ENCODE data around the gene ATP13A2. TPM values are rescaled to one million over a fixed set of nuclear protein-coding genes. Genes with fewer than 3 reads are reported as not detected.

ATP13A2 gene
- total RNA-seq, 1 experiment from 2014 or later: 48.4 TPM

- H3K4me3 ChIP-seq (ENCODE audit: low read length): no peak overlapping the region
- no peaks in the 10 kb centered on the region for H3K36me3 ChIP-seq (ENCODE audit: low read depth, low read length)
- H3K4me2 ChIP-seq (ENCODE audit: low read length): no peak overlapping the region
- H3K9me3 ChIP-seq (ENCODE audit: low read length): no peaks in the 10 kb centered on the region
- no peaks in the 10 kb centered on the region for H3K4me1 ChIP-seq (ENCODE audit: insufficient read depth, low read length)
- no peak for ATAC-seq
- no peaks in the 10 kb centered on the region for H3K79me2 ChIP-seq (ENCODE audit: low read length)
- H3F3A ChIP-seq (ENCODE audit: low read length, unreplicated experiment): no peaks in the 10 kb centered on the region
- H3K27ac ChIP-seq (ENCODE audit: low read length): no peak overlapping the region
- no peak for DNase-seq
- no peak overlapping the region for H3K9ac ChIP-seq (ENCODE audit: low read length)
- intact Hi-C loops (cut with micrococcal nuclease): no loop called here
- TF ChIP-seq EZH2 (IDR thresholded peaks at IDR 0.05; ENCODE audit: low read length, unreplicated experiment): no peak
- TF ChIP-seq, protein P1, sequence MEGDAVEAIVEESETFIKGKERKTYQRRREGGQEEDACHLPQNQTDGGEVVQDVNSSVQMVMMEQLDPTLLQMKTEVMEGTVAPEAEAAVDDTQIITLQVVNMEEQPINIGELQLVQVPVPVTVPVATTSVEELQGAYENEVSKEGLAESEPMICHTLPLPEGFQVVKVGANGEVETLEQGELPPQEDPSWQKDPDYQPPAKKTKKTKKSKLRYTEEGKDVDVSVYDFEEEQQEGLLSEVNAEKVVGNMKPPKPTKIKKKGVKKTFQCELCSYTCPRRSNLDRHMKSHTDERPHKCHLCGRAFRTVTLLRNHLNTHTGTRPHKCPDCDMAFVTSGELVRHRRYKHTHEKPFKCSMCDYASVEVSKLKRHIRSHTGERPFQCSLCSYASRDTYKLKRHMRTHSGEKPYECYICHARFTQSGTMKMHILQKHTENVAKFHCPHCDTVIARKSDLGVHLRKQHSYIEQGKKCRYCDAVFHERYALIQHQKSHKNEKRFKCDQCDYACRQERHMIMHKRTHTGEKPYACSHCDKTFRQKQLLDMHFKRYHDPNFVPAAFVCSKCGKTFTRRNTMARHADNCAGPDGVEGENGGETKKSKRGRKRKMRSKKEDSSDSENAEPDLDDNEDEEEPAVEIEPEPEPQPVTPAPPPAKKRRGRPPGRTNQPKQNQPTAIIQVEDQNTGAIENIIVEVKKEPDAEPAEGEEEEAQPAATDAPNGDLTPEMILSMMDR (conservative IDR thresholded peaks at IDR 0.05; ENCODE audit: low read depth, low read length): no peak
- no peak for TF ChIP-seq EZH2phosphoT487 (IDR thresholded peaks at IDR 0.05; ENCODE audit: borderline replicate concordance, low read length)
- no peak overlapping the region for H2AFZ ChIP-seq (ENCODE audit: low read length)
- ChIA-PET POLR2A (ENCODE audit: unreplicated experiment) (no interaction called here), CTCF (no interaction called here)
- no peaks in the 10 kb centered on the region for H3K9me2 ChIP-seq (replicated peaks; ENCODE audit: low read length)
- no peaks in the 10 kb centered on the region for H4K20me1 ChIP-seq (ENCODE audit: low read length)
- no TSS peak for BruUV-seq (replicated peaks)
- no peaks in the 10 kb centered on the region for H3K27me3 ChIP-seq (ENCODE audit: low read length)
These were observed 42.6 kb downstream of the ATP13A2 start for GRCh38 chr1:16969057-16969611.

DNA sequence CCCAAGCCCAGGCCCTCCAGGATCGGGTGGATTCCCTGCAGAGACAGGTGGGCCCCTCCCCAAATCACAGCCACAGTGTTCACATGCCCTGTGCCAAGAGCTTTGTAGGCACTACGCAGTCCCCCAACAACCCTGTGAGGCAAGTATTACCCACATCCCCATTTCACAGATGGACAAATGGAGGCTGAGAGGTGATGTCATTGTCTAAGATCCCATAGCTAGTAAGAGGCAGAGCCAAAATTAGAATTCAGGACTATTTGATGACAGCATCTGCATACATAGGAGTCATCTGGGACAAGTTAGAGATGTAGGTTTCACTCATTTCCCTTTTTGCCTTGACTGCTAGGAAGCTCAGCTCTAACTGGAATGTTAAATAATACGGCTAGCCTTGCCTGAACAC is 43.4 kb downstream of the ATP13A2 start:
- CTCF ChIA-PET: no interaction called here
- H4K20me1 ChIP-seq (ENCODE audit: low read length): no peaks in the 10 kb centered on the region
- no peak overlapping the region for H2AFZ ChIP-seq (ENCODE audit: low read length)
- H3K4me3 ChIP-seq (ENCODE audit: low read length): no peak overlapping the region
- intact Hi-C loops (cut with micrococcal nuclease): no loop called here
- no peaks in the 10 kb centered on the region for H3K79me2 ChIP-seq (ENCODE audit: low read length)
- DNase-seq (no peak), ATAC-seq (no peak)
- no peaks in the 10 kb centered on the region for H3K36me3 ChIP-seq (ENCODE audit: low read depth, low read length)
- POLR2A ChIA-PET (ENCODE audit: unreplicated experiment): no interaction called here
- H3K9me3 ChIP-seq (ENCODE audit: low read length): no peaks in the 10 kb centered on the region
- TF ChIP-seq, protein P1 (conservative IDR thresholded peaks at IDR 0.05; ENCODE audit: low read depth, low read length): no peak
- TF ChIP-seq EZH2phosphoT487 (IDR thresholded peaks at IDR 0.05; ENCODE audit: borderline replicate concordance, low read length) (no peak), EZH2 (IDR thresholded peaks at IDR 0.05; ENCODE audit: low read length, unreplicated experiment) (no peak)
- no peak overlapping the region for H3K4me2 ChIP-seq (ENCODE audit: low read length)
- no TSS peak for BruUV-seq (replicated peaks)
- H3K9ac ChIP-seq (ENCODE audit: low read length): no peak overlapping the region
- H3K9me2 ChIP-seq (replicated peaks; ENCODE audit: low read length): no peaks in the 10 kb centered on the region
- H3F3A ChIP-seq (ENCODE audit: low read length, unreplicated experiment): no peaks in the 10 kb centered on the region
- no peak overlapping the region for H3K27ac ChIP-seq (ENCODE audit: low read length)
- H3K27me3 ChIP-seq (ENCODE audit: low read length): no peaks in the 10 kb centered on the region
- H3K4me1 ChIP-seq (ENCODE audit: insufficient read depth, low read length): no peaks in the 10 kb centered on the region

DNA sequence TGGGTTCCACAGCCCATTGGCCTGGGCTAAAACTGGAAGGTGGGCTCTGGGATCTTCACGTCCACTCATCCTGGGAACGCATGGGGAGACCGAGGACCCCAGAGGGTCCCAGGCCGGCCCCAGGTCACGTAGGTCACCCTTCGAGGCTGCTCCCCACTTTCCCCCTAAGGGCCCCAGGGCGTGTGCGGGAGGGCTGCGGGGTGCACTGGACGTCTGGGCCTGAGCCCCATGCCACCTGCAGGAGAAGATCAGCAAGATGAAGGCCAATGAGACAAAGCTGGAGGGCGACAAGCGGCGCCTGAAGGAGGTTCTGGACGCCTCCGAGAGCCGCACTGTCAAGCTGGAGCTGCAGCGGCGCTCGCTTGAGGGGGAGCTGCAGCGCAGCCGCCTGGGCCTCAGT is 43.8 kb downstream of the ATP13A2 start:
- Histone ChIP-seq H3K27ac (ENCODE audit: low read length) (no peak overlapping the region), H3K4me1 (ENCODE audit: insufficient read depth, low read length) (no peaks in the 10 kb centered on the region), H3K79me2 (ENCODE audit: low read length) (no peaks in the 10 kb centered on the region), H3K27me3 (ENCODE audit: low read length) (no peaks in the 10 kb centered on the region), H4K20me1 (ENCODE audit: low read length) (no peaks in the 10 kb centered on the region), H3K4me3 (ENCODE audit: low read length) (no peak overlapping the region), H3K9ac (ENCODE audit: low read length) (no peak overlapping the region), H3K9me3 (ENCODE audit: low read length) (no peaks in the 10 kb centered on the region), H2AFZ (ENCODE audit: low read length) (no peak overlapping the region), H3K36me3 (ENCODE audit: low read depth, low read length) (no peaks in the 10 kb centered on the region), H3F3A (ENCODE audit: low read length, unreplicated experiment) (no peaks in the 10 kb centered on the region), H3K9me2 (replicated peaks; ENCODE audit: low read length) (no peaks in the 10 kb centered on the region), H3K4me2 (ENCODE audit: low read length) (no peak overlapping the region)
- DNase-seq (no peak), ATAC-seq (no peak)
- no TSS peak for BruUV-seq (replicated peaks)
- TF ChIP-seq, protein P1 (conservative IDR thresholded peaks at IDR 0.05; ENCODE audit: low read depth, low read length): no peak
- TF ChIP-seq EZH2 (IDR thresholded peaks at IDR 0.05; ENCODE audit: low read length, unreplicated experiment): no peak
- ChIA-PET CTCF (no interaction called here), POLR2A (ENCODE audit: unreplicated experiment) (no interaction called here)
- intact Hi-C loops (cut with micrococcal nuclease): no loop called here
